Measurements from ENCODE around the gene NUMA1. TPM values are rescaled to one million over a fixed set of nuclear protein-coding genes. Genes with fewer than 3 reads are reported as not detected.

Gene NUMA1
- total and polyA plus RNA-seq, 2 of the 13 experiments (the other 11 are each of a cell fraction or from before 2014, with no cell fraction given), result 57.3 to 60.2 TPM

GRCh38 chr11:72067266-72067665 lies 13.1 kb downstream of the NUMA1 start:
- TF ChIP-seq PAWR (CRISPR knock-in tag; IDR thresholded peaks at IDR 0.05; ENCODE audit: borderline replicate concordance), result no peak
- TF ChIP-seq ZNF510 (CRISPR knock-in tag; IDR thresholded peaks at IDR 0.05; ENCODE audit: low read depth), result no peak
- no peak for TF ChIP-seq BRCA1 (CRISPR knock-in tag; IDR thresholded peaks at IDR 0.05)
- Histone ChIP-seq H3K79me2 (ENCODE audit: insufficient read depth, low read length) (peaks cover 47% of the 10 kb centered on the region), H3K4me2 (ENCODE audit: low read depth, low read length) (no peak overlapping the region), H3K27me3 (ENCODE audit: control insufficient read depth in 1 of 2, insufficient read depth in 2 of 2, low read length in 2 of 2) (no peaks in the 10 kb centered on the region), H3K27ac (ENCODE audit: extremely low read length, insufficient read depth, low read length) (no peak overlapping the region), H3K4me3 (replicated peaks in 1 of 3; ENCODE audit: insufficient read depth in 1 of 3, low read depth in 2 of 3, low read length in 3 of 3) (no peak overlapping the region), H4K20me1 (ENCODE audit: insufficient read depth, low read length) (no peaks in the 10 kb centered on the region), H2AFZ (ENCODE audit: low read length) (no peak overlapping the region), H3K36me3 (replicated peaks in 1 of 2; ENCODE audit: control insufficient read depth in 1 of 2, insufficient read depth in 2 of 2, low read length in 2 of 2) (peaks cover 0 to 26% of the 10 kb centered on the region in 2 experiments; a peak in 2 of 5 replicates), H3K9ac (ENCODE audit: insufficient read depth, low read depth, low read length) (no peak overlapping the region), H3K9me3 (ENCODE audit: low read length) (no peaks in the 10 kb centered on the region), H3K4me1 (ENCODE audit: insufficient read depth, low read length) (peaks cover 20% of the 10 kb centered on the region)
- DNase-seq (ENCODE audit: low spot score) (no peak), ATAC-seq (no peak), FAIRE-seq (no peak)
- POLR2A ChIA-PET, result interaction anchor here (1.4 kb wide), 2 partner anchors 12 to 27 kb away, joined by 4 read pairs; no protein-coding TSS in a partner anchor
- no TSS peak for BruUV-seq (replicated peaks)
- CTCF ChIA-PET (ENCODE audit: low intra/inter-chr PET ratio, low total read pairs), result no interaction called here
- intact Hi-C loops (cut with micrococcal nuclease; ENCODE audit: unreplicated experiment), result no loop called here
- in situ Hi-C loops (cut with HindIII; ENCODE audit: extremely low pct_ligation_motif_present, low pct_unique_long_range_greater_than_20kb), result no loop called here

DNA sequence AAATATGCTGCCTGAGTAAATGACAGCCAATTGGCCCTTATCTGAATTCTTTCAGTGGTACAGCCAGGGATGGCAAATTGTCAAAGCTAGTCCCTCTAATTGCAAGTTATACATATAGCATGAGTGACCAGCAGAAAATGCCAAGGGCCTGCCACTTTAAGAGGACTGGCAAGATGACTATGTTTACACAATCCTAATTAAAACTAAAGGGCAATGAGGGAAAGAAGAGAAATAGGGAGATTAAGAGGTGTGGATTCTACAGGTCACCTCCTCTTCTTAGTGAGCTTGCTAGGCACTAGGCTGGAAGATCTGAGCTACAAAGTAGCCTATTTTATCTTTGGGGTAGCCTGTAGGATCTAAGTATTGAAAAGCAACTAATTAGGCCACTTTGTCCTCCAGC lies 13.5 kb downstream of the NUMA1 start:
- ATAC-seq, result no peak
- Histone ChIP-seq H3K4me1 (ENCODE audit: insufficient read depth, low read length) (peaks cover 16% of the 10 kb centered on the region), H3K27me3 (ENCODE audit: control insufficient read depth in 1 of 2, insufficient read depth in 2 of 2, low read length in 2 of 2) (no peaks in the 10 kb centered on the region), H3K36me3 (replicated peaks in 1 of 2; ENCODE audit: control insufficient read depth in 1 of 2, insufficient read depth in 2 of 2, low read length in 2 of 2) (peaks cover 0 to 26% of the 10 kb centered on the region in 2 experiments; a peak in 2 of 5 replicates), H4K20me1 (ENCODE audit: insufficient read depth, low read length) (no peaks in the 10 kb centered on the region), H3K9ac (ENCODE audit: insufficient read depth, low read depth, low read length) (no peak overlapping the region), H3K9me3 (ENCODE audit: low read length) (no peaks in the 10 kb centered on the region), H3K27ac (ENCODE audit: extremely low read length, insufficient read depth, low read length) (no peak overlapping the region), H2AFZ (ENCODE audit: low read length) (no peak overlapping the region), H3K4me3 (replicated peaks in 1 of 3; ENCODE audit: insufficient read depth in 1 of 3, low read depth in 2 of 3, low read length in 3 of 3) (no peak overlapping the region), H3K4me2 (ENCODE audit: low read depth, low read length) (no peak overlapping the region), H3K79me2 (ENCODE audit: insufficient read depth, low read length) (peaks cover 43% of the 10 kb centered on the region)
- in situ Hi-C loops (cut with HindIII; ENCODE audit: extremely low pct_ligation_motif_present, low pct_unique_long_range_greater_than_20kb) (no loop called here), intact Hi-C loops (cut with micrococcal nuclease; ENCODE audit: unreplicated experiment) (no loop called here)
- ChIA-PET POLR2A (interaction anchor here (1.1 to 1.4 kb wide), 3 partner anchors 13 to 26 kb away, joined by 3 to 4 read pairs (median 4); no protein-coding TSS in a partner anchor), CTCF (ENCODE audit: low intra/inter-chr PET ratio, low total read pairs) (no interaction called here)
- TF ChIP-seq TBX3 (IDR thresholded peaks at IDR 0.05; ENCODE audit: borderline replicate concordance) (no peak), NONO (IDR thresholded peaks at IDR 0.05) (no peak), NONO (CRISPR knock-in tag; conservative IDR thresholded peaks at IDR 0.05) (no peak), CBX1 (IDR thresholded peaks at IDR 0.05; ENCODE audit: low read depth) (no peak), ZNF205 (CRISPR knock-in tag; IDR thresholded peaks at IDR 0.05) (no peak), ZNF160 (CRISPR knock-in tag; IDR thresholded peaks at IDR 0.05) (no peak), BCL3 (CRISPR knock-in tag; IDR thresholded peaks at IDR 0.05) (no peak)
- no peak for DNase-seq (ENCODE audit: low spot score)
- FAIRE-seq, result no peak
- no TSS peak for BruUV-seq (replicated peaks)
